Effector CD4-positive, alpha-beta T cell (primary cell): ENCODE results near the gene ROGDI.

Source experiments
- DNase-seq: peaks from one replicate; pipeline ENCODE4 v3.0.0-alpha.2; 2020
- total RNA-seq: gene quantifications from one replicate; lab custom pipeline; 2026; lab: John Stamatoyannopoulos, UW

The ROGDI gene, protein sequence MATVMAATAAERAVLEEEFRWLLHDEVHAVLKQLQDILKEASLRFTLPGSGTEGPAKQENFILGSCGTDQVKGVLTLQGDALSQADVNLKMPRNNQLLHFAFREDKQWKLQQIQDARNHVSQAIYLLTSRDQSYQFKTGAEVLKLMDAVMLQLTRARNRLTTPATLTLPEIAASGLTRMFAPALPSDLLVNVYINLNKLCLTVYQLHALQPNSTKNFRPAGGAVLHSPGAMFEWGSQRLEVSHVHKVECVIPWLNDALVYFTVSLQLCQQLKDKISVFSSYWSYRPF
- 3.0 reads per million, percentile 10 among the genes with 10 or more reads in this experiment for total RNA-seq

DNA sequence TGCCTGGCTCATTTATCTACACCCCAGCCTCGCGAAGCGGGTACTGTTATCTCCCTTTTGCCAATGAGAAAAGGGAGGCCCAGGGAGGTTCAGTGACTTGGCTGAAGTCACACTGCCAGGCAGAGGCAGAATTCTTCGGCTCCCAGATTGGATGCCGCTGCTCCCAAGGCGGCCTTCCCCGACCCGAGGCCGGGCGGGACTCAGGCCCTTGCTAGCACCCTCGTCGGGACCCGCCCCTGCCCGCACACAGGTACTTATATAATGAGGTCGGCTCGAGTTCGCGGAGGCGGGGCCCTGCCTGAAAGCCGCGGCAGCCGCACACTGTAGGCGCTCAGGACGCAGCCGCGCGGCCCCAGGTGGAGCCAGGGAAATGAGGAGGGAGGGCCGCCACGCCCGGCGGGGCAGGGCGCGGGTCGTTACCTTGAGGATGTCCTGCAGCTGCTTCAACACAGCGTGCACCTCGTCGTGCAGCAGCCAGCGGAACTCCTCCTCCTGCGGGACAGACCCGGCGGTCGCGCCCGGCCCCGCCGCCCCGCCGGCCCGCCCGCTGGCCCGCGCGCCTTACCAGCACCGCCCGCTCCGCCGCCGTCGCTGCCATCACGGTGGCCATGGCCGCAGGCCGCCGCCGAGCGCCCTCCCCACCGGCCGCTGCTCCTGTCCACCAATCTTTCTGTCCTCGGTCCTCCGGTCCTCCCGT lies at the start of gene ROGDI:
Gene ROGDI (minus strand): TSS at position 672 of the 697 bp plus-strand sequence. CDS start 62 bp downstream, at position 610.
- DNase-seq = peak; percentile 80

DNA sequence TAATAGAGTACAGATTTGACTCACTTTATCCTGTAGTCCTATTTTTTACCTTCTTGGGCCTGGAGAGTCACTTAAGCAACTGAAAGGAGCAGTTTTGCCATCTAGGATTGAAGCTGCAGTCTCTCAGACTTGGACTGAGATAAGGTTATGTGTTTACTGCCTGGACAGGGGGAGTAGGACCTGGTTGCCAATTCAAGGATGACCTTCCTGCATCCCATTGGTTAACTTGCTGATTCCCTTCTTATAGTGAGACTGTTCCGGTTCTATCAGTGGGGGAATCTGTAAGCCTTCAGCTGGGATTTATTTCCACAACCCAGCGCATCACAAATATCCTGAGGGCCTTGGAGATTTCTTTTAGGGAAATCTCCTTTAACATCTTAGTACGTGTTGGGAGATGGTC lies 47.8 kb upstream of the ROGDI start:
- no peak for DNase-seq

DNA sequence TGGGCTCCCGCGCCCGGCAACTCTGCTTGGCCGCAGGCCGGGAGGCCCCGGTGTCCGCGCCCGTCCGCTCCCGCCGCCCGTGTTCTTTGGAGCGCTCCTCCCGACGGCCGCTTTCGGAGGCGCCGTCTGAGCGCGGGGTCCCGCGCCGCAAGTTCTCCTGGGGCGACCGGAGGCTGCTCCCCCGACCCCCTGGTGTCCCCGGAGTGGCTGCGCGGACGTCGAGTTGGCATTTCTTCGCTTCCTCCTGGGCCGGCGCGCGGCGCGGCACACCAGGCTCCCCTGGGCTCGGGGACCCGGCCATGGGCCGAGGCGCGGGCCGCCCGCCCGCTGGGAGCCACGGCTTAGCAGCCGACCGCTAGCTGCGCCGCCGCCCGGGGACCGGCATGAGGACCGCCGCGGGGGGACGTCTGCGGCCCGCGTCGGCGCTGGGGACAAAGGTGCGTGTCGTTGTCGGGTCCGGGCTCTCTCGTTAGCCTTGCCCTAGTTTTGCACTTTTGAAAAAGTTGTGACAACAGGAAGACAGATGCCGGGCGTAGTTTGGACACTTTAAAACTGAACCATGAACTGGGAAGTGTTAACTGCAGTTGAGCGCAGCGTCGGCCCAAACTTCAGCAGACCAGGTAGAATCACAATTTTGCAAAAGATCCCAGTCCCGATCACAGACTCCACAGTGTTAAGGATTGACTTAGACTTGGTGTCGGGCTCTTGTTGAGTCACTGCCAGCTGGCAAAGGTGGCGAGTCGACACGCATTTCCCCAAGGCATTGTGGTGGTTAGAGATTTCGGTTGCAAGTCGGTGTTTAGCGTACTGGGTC lies 45.5 kb upstream of the ROGDI start:
- peak; percentile 29 for DNase-seq

DNA sequence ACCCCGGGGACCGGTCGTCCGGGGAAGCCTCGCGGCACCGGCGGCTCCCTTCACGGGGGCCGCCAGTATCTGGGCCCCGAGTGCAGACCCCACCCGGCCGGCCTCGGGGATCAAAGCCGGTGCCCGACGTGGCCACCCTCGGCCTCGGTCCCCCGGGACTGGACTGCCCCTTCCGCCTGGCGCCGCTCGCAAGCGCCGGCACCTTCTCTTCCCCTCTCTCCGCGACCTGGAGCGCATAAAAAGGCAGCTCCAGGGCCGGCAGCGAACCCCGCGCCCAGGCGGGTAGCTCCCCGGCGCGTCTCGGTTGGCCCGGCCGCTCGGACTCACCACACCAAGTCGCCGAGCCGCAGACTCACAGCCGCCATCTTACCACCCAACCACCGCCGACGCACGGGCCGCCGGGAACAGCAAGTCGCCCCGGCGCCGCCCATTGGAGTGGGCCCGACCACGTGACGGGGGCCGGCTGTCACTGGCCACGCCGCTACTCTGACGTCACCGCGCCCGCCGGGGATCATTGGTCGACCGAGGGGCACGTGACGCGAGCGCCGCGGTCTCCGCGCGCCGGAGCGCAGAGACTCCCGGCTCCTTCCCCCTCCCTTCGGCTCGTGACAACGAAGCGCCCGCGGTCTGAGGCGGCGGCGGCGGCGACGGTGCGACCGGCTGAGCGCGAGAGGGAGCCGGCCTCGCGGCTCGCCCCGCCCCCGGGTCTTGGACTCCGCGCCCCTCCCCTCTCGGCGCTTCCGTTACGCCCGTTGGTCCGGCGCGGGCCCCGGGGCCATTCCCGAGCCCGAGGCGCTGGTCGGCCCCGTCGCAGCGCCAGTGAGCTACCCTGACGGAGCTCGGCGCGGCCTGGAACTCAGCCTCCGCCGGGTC lies 44.7 kb upstream of the ROGDI start, which contains the start of the genes GLYR1 and UBN1:
Gene GLYR1 (minus strand): TSS at position 388 of the 873 bp plus-strand sequence. CDS start 23 bp downstream, at position 365.
Gene UBN1 (plus strand): TSS at position 581 of the 873 bp plus-strand sequence. CDS start 5,437 bp downstream, outside the sequence.
- peak; percentile 100 for DNase-seq

DNA sequence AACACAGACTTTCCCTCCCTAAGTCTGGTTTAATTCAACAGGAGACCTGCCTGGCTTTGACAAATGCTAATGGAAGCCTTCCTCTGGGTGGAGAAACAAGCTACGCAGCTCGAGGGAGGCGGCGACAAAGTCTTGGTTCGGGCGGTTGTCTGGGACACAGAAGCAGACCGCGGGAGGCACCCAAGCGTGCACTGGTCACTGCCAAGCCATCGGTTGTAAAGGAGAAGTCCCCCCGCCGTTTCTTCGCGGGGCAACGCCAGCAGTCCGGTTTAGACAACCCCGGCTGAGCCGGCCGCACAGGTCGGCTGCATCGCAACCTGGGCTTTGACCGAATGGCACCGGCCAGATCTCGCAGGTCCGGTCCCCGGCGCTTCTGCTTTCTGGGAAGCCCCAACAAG lies 44.1 kb upstream of the ROGDI start:
- DNase-seq = peak; percentile 15

DNA sequence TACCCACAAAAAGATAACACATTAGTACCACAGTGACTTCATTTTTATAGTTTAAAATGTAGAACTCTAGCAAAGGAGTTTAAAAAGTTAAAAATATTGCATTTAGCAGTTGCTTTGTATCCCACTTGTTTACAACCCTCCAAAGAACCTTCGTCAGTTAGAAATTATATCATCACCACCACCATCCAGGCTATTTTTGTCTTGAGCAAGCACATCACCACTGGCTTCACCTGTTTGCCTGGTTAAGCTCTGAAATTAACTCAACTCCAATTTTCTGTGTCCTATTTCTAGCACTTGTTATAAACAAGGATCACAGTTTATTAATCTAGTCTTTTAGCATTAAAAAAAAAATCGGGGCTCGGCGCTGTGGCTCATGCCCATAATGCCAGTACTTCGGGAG lies 38.6 kb upstream of the ROGDI start:
- no peak for DNase-seq

DNA sequence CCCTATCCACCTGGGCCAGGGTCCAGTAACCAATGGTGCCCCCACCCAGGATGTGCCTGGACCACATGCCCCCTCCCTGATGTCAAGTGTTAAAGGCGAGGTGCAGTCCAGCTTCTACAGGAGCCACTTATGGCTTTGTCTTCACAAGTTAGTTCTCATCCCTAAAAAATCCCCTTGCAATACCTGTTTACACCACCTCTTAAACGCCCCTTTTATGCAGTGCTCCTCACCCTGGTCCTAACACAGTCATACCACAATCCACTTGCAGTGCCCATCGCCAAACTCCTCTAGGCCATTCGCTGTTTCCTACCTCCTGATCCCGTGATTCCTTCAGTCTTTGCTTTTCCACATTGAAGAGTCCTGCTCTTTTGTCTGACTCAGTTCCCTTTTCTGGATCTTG lies 37.5 kb upstream of the ROGDI start:
- no peak for DNase-seq

DNA sequence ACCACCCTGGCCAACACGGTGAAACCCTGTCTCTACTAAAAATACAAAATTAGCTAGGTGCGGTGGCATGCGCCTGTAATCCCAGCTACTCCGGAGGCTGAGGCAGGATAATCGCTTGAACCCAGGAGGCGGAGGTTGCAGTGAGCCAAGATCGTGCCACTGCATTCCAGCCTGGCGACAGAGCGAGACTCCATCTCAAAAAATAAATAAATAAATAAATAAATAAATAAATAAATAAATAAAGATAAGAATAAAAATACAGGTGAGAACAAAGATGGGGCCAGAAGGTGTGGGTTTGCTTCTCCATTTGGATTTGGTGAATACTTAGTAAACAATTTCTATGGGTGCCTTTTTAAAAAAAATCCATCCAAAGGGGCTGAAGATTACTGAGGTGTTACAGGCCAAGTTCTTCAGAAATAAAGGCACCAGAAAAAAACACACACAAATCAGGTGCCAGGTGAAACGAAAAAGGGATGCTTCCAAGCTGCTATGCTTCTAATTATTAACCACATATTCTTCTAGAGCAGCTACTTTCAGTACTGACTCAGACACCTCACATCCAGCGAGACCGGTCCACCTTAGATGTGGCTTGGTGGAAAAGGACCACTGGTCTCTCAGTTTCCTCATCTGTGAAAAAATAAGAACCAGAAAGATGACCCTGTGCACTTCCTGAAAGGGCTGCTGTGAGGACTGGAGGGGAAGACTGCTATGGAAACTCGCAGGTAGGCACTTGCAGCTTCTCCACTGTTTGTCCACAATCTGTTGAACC lies 35.5 kb upstream of the ROGDI start:
- no peak for DNase-seq

DNA sequence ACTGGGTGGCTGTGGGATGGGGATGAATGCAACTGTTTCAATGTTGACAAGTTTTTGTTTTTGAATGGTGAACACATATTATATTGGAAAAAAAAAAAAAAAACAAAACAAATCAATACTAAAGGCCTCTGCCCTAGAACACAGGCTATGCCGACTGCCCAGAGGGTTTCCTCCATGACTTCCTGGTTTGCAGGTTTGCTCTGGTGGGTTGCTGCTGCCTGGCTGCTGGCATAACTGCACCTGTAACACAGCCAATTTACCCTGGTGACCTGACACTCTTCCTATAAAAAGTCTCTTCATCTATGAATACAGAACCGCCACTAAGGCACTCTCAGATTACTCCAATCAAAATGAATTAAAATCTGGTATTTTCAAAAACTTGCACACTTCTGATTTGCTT lies 34.3 kb upstream of the ROGDI start:
- DNase-seq = no peak

DNA sequence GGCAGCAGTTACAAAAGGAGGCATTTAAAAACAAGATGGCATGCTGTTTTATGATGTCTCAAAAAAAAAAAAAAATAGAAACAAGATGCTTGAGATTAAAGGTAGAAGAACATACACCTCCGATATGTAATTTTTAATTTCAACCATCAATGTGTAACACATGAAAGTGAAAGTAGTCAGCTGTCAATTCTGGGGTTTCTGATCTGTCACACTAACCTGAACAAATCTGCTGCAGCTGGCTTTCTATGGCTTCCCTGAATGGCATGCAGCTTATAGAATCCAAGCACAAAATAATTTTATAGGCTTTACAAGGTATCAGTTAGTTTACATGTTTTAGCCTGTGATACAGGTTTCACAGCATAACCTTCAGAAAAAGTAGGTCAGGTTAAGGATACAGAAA lies 31.2 kb upstream of the ROGDI start:
- no peak for DNase-seq

DNA sequence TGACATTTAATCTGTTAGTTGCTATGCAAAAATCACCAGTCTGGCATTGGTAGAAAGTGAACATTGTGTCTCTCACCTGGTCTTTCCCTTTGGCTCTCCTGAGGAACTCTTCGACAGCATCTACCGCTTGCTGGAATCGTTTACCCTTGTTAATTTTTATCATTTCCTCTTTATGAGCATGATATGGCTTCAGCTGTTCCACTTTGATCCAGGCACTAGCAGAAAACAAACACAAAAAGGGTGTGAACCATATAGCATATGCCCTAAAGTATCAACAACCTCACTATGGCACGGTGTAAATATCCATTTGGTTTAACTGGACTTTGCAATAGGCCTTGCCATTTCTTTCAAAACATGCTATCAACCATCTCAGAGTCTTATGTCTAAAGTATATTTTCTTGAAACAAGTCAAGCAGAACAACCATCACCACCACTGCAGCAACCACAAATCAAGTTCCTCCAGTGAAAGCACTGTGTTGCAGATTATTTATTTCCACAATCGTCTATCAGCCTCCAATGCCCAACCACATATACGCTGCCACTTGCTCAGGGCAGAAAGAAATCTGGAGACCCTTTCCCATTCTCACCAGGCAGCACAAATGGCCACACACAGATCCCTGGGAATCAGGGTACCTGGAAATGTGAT lies 30.4 kb upstream of the ROGDI start:
- DNase-seq = no peak

DNA sequence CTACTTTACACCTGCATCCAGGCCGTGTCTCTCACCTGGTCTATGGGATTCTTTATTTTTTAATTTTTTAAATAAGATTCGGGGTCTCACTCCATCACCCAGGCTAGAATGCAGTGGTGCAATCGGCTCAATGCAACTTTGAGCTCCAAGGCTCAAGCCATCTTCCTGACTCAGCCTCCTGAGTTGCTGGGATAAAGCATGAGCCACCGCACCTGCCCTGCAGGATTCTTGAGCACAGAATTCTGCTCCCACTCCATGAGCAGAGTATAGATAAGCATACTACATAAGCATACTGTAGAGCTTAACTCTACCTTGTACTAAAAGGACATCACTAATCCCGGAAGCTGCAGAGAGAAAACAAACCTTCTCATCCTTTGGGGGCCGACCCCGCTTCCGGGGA lies 29.2 kb upstream of the ROGDI start:
- no peak for DNase-seq

DNA sequence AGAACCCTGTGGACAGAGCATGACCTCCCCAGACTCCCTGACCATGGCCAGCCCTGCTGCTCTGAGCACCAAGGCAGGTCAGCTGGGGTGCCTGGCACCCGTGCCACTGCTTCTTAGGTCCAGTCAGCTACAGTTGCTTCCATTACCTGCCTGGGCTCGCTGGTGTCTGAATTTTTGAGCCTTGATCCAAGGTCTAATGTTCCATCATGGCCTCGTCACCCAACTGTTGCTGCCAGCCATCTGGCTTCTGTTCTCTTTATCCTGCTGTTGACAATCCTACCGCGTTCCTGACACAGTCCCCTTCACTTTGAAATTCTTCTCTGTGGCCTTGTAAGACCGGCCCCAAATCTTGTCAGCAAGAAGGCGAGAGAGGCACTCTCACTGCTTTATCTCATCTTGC lies 28.0 kb upstream of the ROGDI start:
- DNase-seq = no peak

DNA sequence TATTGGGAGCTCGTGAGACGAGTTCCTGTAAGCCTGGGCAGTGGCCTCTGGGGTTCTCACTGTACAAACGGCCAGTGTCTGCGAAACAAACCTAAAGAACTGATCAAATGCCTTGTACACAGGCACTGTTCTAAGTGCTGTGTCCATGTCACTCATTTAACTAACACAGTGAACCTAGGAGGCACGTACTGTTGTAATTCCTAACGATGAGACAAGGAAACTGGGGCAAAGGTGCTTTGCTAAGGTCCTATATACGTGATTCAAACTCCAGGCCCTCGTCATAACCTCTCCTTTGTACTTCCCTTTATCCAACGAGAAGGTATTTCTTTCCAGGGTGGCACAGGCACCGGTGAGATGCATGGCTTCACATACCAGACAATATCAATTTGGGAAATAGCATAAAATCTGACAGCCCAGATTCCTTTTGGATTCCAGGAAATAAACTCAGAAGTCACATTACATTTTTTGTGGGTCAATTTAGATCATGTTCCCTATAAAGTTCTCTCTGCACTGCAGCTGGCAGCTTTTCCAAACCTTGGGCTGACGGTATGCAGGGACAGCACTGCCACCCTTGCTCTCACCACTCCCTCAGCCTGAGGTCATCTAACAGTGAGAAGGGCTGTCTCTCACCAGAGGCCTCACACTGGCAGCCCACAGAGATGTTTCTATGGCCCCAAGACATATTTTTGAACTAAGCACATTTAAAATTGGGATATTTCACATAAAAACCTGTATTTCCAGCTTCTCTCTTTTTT lies 26.3 kb upstream of the ROGDI start:
- no peak for DNase-seq

DNA sequence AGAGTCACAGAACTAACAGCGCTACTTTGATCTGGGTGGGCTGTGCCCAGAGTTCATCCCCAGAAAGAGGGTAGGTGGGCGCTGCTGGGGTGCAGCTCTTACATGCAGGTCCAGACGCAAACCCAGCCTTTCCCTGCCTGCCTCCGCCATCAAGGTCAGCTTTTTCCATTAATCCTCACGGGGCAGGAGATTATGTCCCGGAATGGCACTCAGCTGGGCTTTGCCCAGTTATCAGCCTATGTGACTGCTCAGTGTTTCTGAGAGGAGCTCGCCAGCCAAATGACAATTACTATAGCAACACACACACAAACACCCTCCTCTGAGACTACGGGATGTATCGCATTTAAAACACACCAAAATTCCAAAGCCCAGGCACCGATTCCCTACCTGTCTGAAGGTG lies 24.5 kb upstream of the ROGDI start:
- no peak for DNase-seq

DNA sequence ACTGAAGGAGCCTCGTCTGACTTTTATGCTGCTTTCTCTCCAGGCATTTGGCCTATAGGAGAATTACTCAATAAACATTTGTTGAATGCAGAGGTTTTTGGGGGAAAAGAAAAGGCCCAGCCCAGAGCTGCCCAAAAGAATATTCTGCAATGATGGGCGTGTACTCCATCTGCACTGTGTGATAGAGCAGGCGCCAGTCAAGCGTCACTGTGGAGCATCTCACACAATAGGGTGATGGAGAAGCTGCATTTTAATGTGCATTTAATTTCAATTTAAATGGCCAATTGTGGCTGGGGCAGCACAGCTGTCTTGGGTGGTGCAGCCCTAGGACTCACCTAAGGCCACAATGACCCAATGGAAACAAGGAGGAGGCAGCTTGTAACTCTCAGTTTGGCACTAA lies 24.1 kb upstream of the ROGDI start:
- DNase-seq = no peak

DNA sequence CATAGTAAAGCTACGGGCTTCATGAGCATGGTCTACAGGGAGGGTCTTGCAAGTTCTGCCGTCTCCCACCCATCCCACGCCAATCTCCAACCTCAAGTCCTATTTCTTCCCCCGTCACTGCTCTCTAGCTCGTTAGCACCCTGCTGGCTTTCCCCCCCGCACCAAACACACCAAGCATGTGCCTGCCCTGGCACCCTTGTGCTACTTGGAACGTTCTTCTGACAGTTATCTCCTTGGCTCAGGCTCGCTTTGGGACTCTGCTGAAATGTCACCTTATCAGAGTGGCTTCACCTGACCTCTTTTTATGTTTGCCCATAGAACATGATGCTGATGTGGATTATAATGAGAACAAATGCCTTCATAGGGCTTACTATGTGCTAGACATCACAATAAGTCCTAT lies 22.8 kb upstream of the ROGDI start:
- DNase-seq = no peak

DNA sequence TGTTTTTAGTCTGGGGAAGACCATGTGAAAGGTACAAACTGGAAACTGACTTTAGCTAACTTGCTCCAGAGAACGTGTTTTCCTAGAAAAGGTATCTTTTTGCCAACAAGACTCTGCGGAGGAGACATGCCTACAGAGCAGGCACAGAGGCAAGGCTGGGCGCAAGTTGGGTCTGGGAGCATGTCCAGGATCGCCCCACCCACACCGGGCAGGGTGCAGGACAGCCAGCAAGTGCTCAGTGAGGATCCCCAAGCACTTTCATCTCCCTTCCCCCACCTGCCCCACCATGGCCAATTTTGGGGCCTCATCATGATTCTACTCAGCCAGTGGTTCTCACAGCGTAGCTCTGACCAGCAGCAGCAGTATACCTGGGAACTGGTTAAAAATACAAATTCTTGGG lies 18.2 kb upstream of the ROGDI start:
- no peak for DNase-seq

DNA sequence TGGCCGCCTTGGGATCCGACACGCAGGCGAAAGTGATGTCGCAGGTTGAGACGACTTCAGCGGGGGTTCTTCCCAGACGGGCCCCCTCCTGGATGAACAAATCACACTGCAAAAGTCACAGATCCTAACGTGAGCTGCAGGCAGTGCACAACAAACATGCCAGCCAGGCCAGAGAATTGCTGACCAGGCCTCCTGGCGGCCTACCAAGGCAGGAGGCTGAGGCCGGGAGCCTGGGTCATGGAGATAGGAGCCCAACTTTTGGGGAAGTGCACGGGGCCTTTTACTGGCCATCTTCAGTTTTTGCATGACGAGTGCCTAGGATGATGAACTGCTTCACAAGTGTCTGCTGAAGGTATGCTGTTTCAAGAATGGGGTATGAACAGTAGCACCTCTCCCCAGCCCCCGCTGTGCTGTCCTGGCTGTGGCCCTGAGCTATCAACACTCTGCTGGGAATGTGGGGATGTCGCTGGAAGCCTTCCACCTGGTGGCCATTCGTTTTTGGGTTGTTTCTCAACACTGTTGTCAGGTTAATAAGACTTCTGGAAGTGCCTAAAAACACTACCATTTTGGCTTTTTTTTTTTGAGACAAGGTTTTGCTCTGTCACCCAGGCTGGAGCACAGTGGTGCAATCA lies 12.2 kb upstream of the ROGDI start:
- DNase-seq = no peak

DNA sequence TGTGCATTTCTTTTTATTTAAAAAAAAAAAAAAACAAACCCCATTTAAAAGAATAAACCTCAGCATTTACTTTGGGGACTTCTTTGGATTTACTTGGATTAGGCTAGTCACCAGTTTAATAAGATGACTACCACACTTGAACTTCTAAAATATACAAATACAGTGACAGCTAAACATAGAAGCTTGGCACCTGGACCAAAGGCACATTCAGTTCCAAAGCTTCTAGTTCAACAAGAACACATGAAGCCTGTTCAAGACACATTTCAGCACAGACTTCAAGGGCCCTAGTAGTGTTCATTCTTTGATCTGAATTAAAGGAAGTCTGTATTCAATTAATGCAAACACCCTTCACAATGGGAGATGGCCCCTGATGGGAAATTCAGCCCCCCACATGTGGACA lies 11.6 kb upstream of the ROGDI start:
- DNase-seq = no peak
